HL-60 (cell line): ENCODE measurements around the gene RSRC2.
"Not testable (repeated sequence)": the region's sequence is repeated elsewhere in the genome, so short reads cannot be mapped to it uniquely, and the experiment has no call there.

Source experiments
- DNase-seq, 2 experiments: peaks; one replicate each; pipeline ENCODE4 v3.0.0-alpha.2; 2010 to 2020; ENCODE audit warnings: low read depth in 1 of 2, low spot score in 1 of 2
- H3K27ac ChIP-seq: fragments of 250-450 bp; sonication (Bioruptor Pico); replicated peaks from 2 replicates; pipeline ENCODE4 v1.5.1; 2020; ENCODE audit warnings: mild to moderate bottlenecking, moderate library complexity
- H3K27me3 ChIP-seq: fragments of 250-450 bp; sonication (Bioruptor Pico); 2 replicates; pipeline ENCODE4 v1.5.1; 2021; ENCODE audit warnings: mild to moderate bottlenecking, moderate library complexity; ENCODE audit not compliant: insufficient read depth, poor library complexity, severe bottlenecking
- H3K4me3 ChIP-seq: replicated peaks from 2 replicates; pipeline ENCODE4 v1.5.1; 2011; ENCODE audit warnings: mild to moderate bottlenecking, control low read depth, low read length; ENCODE audit not compliant: insufficient read depth
- CTCF ChIP-seq: IDR thresholded peaks from one replicate; pipeline ENCODE4 v1.5.1; 2011; ENCODE audit warnings: low read length, control low read depth, inconsistent platforms; ENCODE audit not compliant: insufficient read depth
- GABPA ChIP-seq: IDR thresholded peaks from 2 replicates; pipeline ENCODE4 v1.6.1; 2012; ENCODE audit warnings: low read depth
- POLR2AphosphoS5 ChIP-seq: IDR thresholded peaks from 2 replicates; pipeline ENCODE4 v1.6.1; 2012; ENCODE audit warnings: low read depth
- REST ChIP-seq: IDR thresholded peaks from 2 replicates; pipeline ENCODE4 v1.6.1; 2012; ENCODE audit warnings: low read depth; ENCODE audit not compliant: insufficient replicate concordance
- SPI1 ChIP-seq: IDR thresholded peaks from 2 replicates; pipeline ENCODE4 v1.6.1; 2012; ENCODE audit warnings: low read depth, mild to moderate bottlenecking, borderline replicate concordance

RSRC2 gene

GRCh38 chr12:122500685-122501488 is 25.8 kb downstream of the RSRC2 start, which contains the start of gene ZCCHC8:
Gene ZCCHC8, minus strand, starts transcription at chr12:122500932. Its CDS starts 92 bp downstream, at chr12:122500840.
- peak; percentile 74; the same call in 1 of the 2 replicates for TF ChIP-seq POLR2AphosphoS5
- no peak for TF ChIP-seq SPI1
- no peak for TF ChIP-seq CTCF
- peak; percentile 67 for TF ChIP-seq REST
- peak; percentile 21; the same call in 1 of the 2 replicates for TF ChIP-seq GABPA
- peak within 1 kb of the TSS; percentile 93 for H3K27ac ChIP-seq
- peak within 1 kb of the TSS; percentile 80 for H3K4me3 ChIP-seq
- no peaks in the 10 kb centered on the region for H3K27me3 ChIP-seq
- peak; percentile 91 to 99 for DNase-seq

GRCh38 chr12:122499991-122500684 is 26.6 kb downstream of the RSRC2 start:
- TF ChIP-seq GABPA (no peak), REST (no peak), SPI1 (peak; percentile 2; the same call in 1 of the 2 replicates), POLR2AphosphoS5 (0 out of 2 replicates have a peak, but pooled peaks have one; percentile 5)
- Histone ChIP-seq H3K27me3 (no peaks in the 10 kb centered on the region), H3K27ac (peak overlapping the region; percentile 93), H3K4me3 (peak overlapping the region; percentile 80)
- peak in 1 of 2 experiments; percentile 60 for DNase-seq

GRCh38 chr12:122495258-122495657 is 31.5 kb downstream of the RSRC2 start:
- Histone ChIP-seq H3K27me3 (no peaks in the 10 kb centered on the region), H3K27ac (no peak overlapping the region), H3K4me3 (no peak overlapping the region)
- TF ChIP-seq SPI1 (no peak), GABPA (no peak), CTCF (no peak), REST (no peak), POLR2AphosphoS5 (no peak)
- no peak for DNase-seq

- H3K27me3 ChIP-seq, DNase-seq, H3K27ac ChIP-seq, H3K4me3 ChIP-seq: not testable (repeated sequence)
Measured at GRCh38 chr12:122493222-122493621, 33.5 kb downstream of the RSRC2 start.
